Panc1 (cell line): ENCODE measurements around the gene TFB1M. TPM values are rescaled to one million over a fixed set of nuclear protein-coding genes. Genes with fewer than 3 reads are reported as not detected.

Source experiments
- ATAC-seq: fragments of 200-7000 bp; cut with Tn5 transposase; 2 replicates; pipeline ENCODE4 v1.9.1; 2020; ENCODE audit warnings: mild to moderate bottlenecking, moderate library complexity
- BruUV-seq: library from RNA; stranded (reverse); fragments of 400-500 nt; replicated peaks from 2 replicates; lab custom pipeline; 2021; lab: Mats Ljungman, UMichigan
- CTCF ChIA-PET: fragments of 300-600 bp; sonication (Branson Sonifier 250); formaldehyde crosslinking; loops from one replicate; lab custom pipeline; 2022; ENCODE audit warnings: antibody characterized with exemption; lab: Charles Lee
- POLR2A ChIA-PET: fragments of 300-600 bp; sonication (Branson Sonifier 250); formaldehyde crosslinking; loops from one replicate; lab custom pipeline; 2022; ENCODE audit warnings: antibody characterized with exemption; lab: Charles Lee
- DNase-seq: peaks from one replicate; pipeline ENCODE4 v3.0.0-alpha.2; 2010; ENCODE audit warnings: low read depth, low spot score
- H3K27ac ChIP-seq: 2 replicates; pipeline ENCODE4 v1.5.1; 2011; ENCODE audit warnings: mild to moderate bottlenecking, low read length, inconsistent platforms
- H3K27me3 ChIP-seq: fragments of 200-500 bp; sonication (Bioruptor generic); 2 replicates; pipeline ENCODE4 v1.6.0; 2014; ENCODE audit warnings: low read length, inconsistent platforms; ENCODE audit not compliant: control insufficient read depth, insufficient read depth
- H3K36me3 ChIP-seq: fragments of 200-500 bp; sonication (Bioruptor generic); 2 replicates; pipeline ENCODE4 v1.5.1; 2014; ENCODE audit warnings: inconsistent platforms, mild to moderate bottlenecking, low read length, moderate library complexity; ENCODE audit not compliant: control insufficient read depth, insufficient read depth
- H3K4me1 ChIP-seq: 2 replicates; pipeline ENCODE4 v1.5.1; 2011; ENCODE audit warnings: inconsistent platforms, mild to moderate bottlenecking, low read length, moderate library complexity; ENCODE audit not compliant: control insufficient read depth, insufficient read depth
- H3K4me3 ChIP-seq, 2 experiments: 2 replicates each; pipeline ENCODE4 v1.5.1; 2011 to 2012; ENCODE audit warnings: low read depth in 2 of 2, low read length in 2 of 2, mild to moderate bottlenecking in 2 of 2, inconsistent platforms in 1 of 2, moderate library complexity in 1 of 2
- H3K9me3 ChIP-seq: fragments of 200-500 bp; sonication (Bioruptor generic); 2 replicates; pipeline ENCODE4 v1.5.1; 2014; ENCODE audit warnings: low read depth, mild to moderate bottlenecking, inconsistent platforms, low read length, moderate library complexity; ENCODE audit not compliant: control insufficient read depth, insufficient read depth
- POLR2AphosphoS5 ChIP-seq: IDR thresholded peaks from 2 replicates; pipeline ENCODE4 v1.6.1; 2012; ENCODE audit warnings: mild to moderate bottlenecking, low read depth, low read length, moderate library complexity
- SIN3A ChIP-seq: IDR thresholded peaks from 2 replicates; pipeline ENCODE4 v1.6.1; 2012; ENCODE audit warnings: low read depth, mild to moderate bottlenecking, low read length, moderate library complexity, borderline replicate concordance; ENCODE audit not compliant: insufficient read depth
- TCF7L2 ChIP-seq: IDR thresholded peaks from 2 replicates; pipeline ENCODE4 v1.6.1; 2011; ENCODE audit warnings: mild to moderate bottlenecking, low read depth, low read length, inconsistent platforms
- in situ Hi-C: cut with HindIII; loops from 2 replicates; pipeline ENCODE4 v1.10.0; 2016; ENCODE audit warnings: low sequenced_read_pairs, low pct_unique_long_range_greater_than_20kb
- intact Hi-C: fragments of 100-400 bp; cut with micrococcal nuclease; formaldehyde crosslinking; loops from one replicate; pipeline ENCODE4 v1.10.0; 2022; ENCODE audit not compliant: unreplicated experiment
- total RNA-seq: library from RNA; stranded (reverse); gene quantifications from one replicate; pipeline ENCODE4 v1.2.1, GENCODE V29; 2021; ENCODE audit not compliant: unreplicated experiment
- TF ChIP-seq, protein P1 (sequence below): fragments of 450-650 bp; IDR thresholded peaks from 2 replicates; pipeline ENCODE4 v1.5.1; 2017; ENCODE audit warnings: mild to moderate bottlenecking
- TF ChIP-seq, protein P2 (sequence below), 2 experiments: IDR thresholded peaks; 2 replicates each; pipeline ENCODE4 v1.6.1; 2011 to 2012; ENCODE audit warnings: low read depth in 2 of 2, control low read depth in 1 of 2, low read length in 1 of 2, mild to moderate bottlenecking in 1 of 2, moderate library complexity in 1 of 2; ENCODE audit not compliant: insufficient read depth in 1 of 2

Gene TFB1M
- total RNA-seq, 1 experiment from 2014 or later = 32.0 TPM

DNA sequence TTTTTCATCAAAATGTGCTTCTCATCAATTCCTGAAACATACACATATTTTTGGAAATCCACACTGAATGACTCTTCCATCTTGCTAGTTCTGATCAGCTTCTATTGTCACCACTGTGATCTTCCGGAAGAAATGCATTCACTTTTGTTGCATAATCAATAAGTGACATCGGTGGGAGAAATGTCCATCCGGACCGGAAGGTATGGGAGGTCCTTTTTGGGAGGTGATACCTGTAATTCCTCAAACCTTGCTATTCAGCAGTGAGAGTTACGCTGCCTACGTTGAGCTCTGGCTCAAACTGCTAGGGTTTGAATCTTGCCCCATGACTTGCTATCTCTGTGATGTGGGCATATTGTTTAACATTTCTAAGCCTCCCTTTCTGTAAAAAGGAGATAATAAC lies 16.6 kb upstream of the TFB1M start:
- Histone ChIP-seq H3K27ac (no peak overlapping the region), H3K4me1 (no peaks in the 10 kb centered on the region; the same call in 1 of the 2 replicates), H3K27me3 (no peaks in the 10 kb centered on the region), H3K36me3 (no peaks in the 10 kb centered on the region; the same call in 1 of the 2 replicates), H3K9me3 (no peaks in the 10 kb centered on the region), H3K4me3 (no peak overlapping the region)
- no TSS peak for BruUV-seq
- DNase-seq = no peak
- intact Hi-C loops = no loop called here
- ChIA-PET CTCF (no interaction called here), POLR2A (no interaction called here)
- in situ Hi-C loops = no loop called here
- TF ChIP-seq, protein P1, sequence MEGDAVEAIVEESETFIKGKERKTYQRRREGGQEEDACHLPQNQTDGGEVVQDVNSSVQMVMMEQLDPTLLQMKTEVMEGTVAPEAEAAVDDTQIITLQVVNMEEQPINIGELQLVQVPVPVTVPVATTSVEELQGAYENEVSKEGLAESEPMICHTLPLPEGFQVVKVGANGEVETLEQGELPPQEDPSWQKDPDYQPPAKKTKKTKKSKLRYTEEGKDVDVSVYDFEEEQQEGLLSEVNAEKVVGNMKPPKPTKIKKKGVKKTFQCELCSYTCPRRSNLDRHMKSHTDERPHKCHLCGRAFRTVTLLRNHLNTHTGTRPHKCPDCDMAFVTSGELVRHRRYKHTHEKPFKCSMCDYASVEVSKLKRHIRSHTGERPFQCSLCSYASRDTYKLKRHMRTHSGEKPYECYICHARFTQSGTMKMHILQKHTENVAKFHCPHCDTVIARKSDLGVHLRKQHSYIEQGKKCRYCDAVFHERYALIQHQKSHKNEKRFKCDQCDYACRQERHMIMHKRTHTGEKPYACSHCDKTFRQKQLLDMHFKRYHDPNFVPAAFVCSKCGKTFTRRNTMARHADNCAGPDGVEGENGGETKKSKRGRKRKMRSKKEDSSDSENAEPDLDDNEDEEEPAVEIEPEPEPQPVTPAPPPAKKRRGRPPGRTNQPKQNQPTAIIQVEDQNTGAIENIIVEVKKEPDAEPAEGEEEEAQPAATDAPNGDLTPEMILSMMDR = no peak
- TF ChIP-seq POLR2AphosphoS5 (no peak), TCF7L2 (no peak), SIN3A (no peak)
- TF ChIP-seq, protein P2, sequence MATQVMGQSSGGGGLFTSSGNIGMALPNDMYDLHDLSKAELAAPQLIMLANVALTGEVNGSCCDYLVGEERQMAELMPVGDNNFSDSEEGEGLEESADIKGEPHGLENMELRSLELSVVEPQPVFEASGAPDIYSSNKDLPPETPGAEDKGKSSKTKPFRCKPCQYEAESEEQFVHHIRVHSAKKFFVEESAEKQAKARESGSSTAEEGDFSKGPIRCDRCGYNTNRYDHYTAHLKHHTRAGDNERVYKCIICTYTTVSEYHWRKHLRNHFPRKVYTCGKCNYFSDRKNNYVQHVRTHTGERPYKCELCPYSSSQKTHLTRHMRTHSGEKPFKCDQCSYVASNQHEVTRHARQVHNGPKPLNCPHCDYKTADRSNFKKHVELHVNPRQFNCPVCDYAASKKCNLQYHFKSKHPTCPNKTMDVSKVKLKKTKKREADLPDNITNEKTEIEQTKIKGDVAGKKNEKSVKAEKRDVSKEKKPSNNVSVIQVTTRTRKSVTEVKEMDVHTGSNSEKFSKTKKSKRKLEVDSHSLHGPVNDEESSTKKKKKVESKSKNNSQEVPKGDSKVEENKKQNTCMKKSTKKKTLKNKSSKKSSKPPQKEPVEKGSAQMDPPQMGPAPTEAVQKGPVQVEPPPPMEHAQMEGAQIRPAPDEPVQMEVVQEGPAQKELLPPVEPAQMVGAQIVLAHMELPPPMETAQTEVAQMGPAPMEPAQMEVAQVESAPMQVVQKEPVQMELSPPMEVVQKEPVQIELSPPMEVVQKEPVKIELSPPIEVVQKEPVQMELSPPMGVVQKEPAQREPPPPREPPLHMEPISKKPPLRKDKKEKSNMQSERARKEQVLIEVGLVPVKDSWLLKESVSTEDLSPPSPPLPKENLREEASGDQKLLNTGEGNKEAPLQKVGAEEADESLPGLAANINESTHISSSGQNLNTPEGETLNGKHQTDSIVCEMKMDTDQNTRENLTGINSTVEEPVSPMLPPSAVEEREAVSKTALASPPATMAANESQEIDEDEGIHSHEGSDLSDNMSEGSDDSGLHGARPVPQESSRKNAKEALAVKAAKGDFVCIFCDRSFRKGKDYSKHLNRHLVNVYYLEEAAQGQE (IDR thresholded peaks at IDR 0.05; ENCODE audit: insufficient read depth in 1 of 2, low read depth in 2 of 2, low read length in 1 of 2) = no peak
- ATAC-seq = no peak

DNA sequence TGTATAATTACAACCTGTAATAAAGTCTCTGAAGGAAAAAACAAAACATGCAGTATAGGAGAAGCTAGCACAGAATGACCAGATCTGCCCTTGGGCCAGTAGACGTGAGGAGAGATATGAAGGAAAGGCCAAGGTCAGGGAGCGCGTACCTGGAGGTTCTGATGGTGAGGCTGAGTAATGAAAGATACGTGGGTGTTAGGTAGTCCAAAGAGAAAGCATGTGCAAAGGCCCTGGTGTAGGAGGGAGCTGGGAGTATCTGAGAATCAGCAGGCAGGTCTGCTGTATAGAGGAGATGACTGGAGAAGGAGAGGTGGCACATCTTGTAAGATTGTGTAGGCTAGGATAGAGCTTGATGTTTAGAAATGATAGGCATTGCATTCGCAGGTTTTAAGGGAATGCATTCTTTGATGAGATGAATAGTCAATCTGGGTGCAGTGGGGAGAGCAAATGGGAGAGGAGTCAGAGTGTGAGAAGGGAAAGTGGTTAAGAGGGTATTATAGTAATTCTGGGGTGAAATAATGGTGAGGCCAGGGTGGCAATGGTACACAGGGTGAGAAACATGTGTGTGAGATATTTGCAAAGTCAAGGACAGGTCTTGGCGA lies 15.9 kb upstream of the TFB1M start:
- Histone ChIP-seq H3K9me3 (no peaks in the 10 kb centered on the region), H3K27ac (no peak overlapping the region), H3K4me3 (no peak overlapping the region), H3K27me3 (no peaks in the 10 kb centered on the region), H3K4me1 (no peaks in the 10 kb centered on the region; the same call in 1 of the 2 replicates), H3K36me3 (no peaks in the 10 kb centered on the region; the same call in 1 of the 2 replicates)
- in situ Hi-C loops = no loop called here
- ATAC-seq = no peak
- TF ChIP-seq TCF7L2 (no peak), SIN3A (no peak), POLR2AphosphoS5 (no peak)
- TF ChIP-seq, protein P1 = no peak
- TF ChIP-seq, protein P2 (IDR thresholded peaks at IDR 0.05; ENCODE audit: insufficient read depth in 1 of 2, low read depth in 2 of 2, low read length in 1 of 2) = no peak
- BruUV-seq = no TSS peak
- intact Hi-C loops = no loop called here
- CTCF ChIA-PET = no interaction called here
- POLR2A ChIA-PET = no interaction called here
- DNase-seq = no peak
